Neutrophil (primary cell): Measurements from ENCODE around the gene TMEM45A.
"Not testable (repeated sequence)": the region's sequence is repeated elsewhere in the genome, so short reads cannot be mapped to it uniquely, and the experiment has no call there.

Experiments
- H3K27ac ChIP-seq: fragments of 200-600 bp; sonication (generic); 2 replicates; pipeline ENCODE4 v1.5.1; 2016; ENCODE audit warnings: mild to moderate bottlenecking, moderate library complexity
- H3K27me3 ChIP-seq: fragments of 200-600 bp; sonication (generic); 2 replicates; pipeline ENCODE4 v1.6.0; 2016; ENCODE audit warnings: mild to moderate bottlenecking
- H3K36me3 ChIP-seq: fragments of 200-600 bp; sonication (generic); 2 replicates; pipeline ENCODE4 v1.5.1; 2017
- H3K4me1 ChIP-seq, 2 experiments: fragments of 200-600 bp in 1 of 2; sonication (generic) in 1 of 2; 1 replicate in 1 of 2; 2 replicates in 1 of 2; pipeline versions ENCODE4 v1.5.1 to v1.6.1; 2013 to 2016; ENCODE audit warnings: low read depth in 1 of 2, low read length in 1 of 2, mild to moderate bottlenecking in 1 of 2, moderate library complexity in 1 of 2; ENCODE audit not compliant: control insufficient read depth in 1 of 2, insufficient read depth in 1 of 2
- H3K4me3 ChIP-seq, 2 experiments: fragments of 200-600 bp in 1 of 2; sonication (generic) in 1 of 2; 1 replicate in 1 of 2; 2 replicates in 1 of 2; pipeline ENCODE4 v1.5.1; 2013 to 2016; ENCODE audit warnings: low read depth in 1 of 2, low read length in 1 of 2, mild to moderate bottlenecking in 1 of 2, moderate library complexity in 1 of 2
- H3K9me3 ChIP-seq: fragments of 200-600 bp; sonication (generic); 2 replicates; pipeline ENCODE4 v1.5.1; 2016
- TF ChIP-seq, protein P1 (sequence below): fragments of 200-600 bp; sonication (generic); IDR thresholded peaks from 2 replicates; pipeline ENCODE4 v1.5.1; 2016; ENCODE audit warnings: antibody characterized with exemption

The TMEM45A gene

GRCh38 chr3:100506355-100506754, 13.9 kb downstream of the TMEM45A start:
- Histone ChIP-seq H3K27ac (no peak overlapping the region), H3K4me3 (no peak overlapping the region), H3K36me3 (no peaks in the 10 kb centered on the region), H3K4me1 (no peaks in the 10 kb centered on the region), H3K27me3 (no peaks in the 10 kb centered on the region), H3K9me3 (no peaks in the 10 kb centered on the region)
- TF ChIP-seq, protein P1, sequence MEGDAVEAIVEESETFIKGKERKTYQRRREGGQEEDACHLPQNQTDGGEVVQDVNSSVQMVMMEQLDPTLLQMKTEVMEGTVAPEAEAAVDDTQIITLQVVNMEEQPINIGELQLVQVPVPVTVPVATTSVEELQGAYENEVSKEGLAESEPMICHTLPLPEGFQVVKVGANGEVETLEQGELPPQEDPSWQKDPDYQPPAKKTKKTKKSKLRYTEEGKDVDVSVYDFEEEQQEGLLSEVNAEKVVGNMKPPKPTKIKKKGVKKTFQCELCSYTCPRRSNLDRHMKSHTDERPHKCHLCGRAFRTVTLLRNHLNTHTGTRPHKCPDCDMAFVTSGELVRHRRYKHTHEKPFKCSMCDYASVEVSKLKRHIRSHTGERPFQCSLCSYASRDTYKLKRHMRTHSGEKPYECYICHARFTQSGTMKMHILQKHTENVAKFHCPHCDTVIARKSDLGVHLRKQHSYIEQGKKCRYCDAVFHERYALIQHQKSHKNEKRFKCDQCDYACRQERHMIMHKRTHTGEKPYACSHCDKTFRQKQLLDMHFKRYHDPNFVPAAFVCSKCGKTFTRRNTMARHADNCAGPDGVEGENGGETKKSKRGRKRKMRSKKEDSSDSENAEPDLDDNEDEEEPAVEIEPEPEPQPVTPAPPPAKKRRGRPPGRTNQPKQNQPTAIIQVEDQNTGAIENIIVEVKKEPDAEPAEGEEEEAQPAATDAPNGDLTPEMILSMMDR = no peak

GRCh38 chr3:100509818-100510217, 17.4 kb downstream of the TMEM45A start:
- not testable (repeated sequence) for H3K27me3 ChIP-seq, H3K4me3 ChIP-seq, H3K36me3 ChIP-seq, H3K27ac ChIP-seq, H3K4me1 ChIP-seq, H3K9me3 ChIP-seq

- Histone ChIP-seq H3K9me3 (no peaks in the 10 kb centered on the region), H3K4me1 (peaks cover 52% of the 10 kb centered on the region in 2 experiments), H3K27ac (no peak overlapping the region), H3K4me3 (no peak overlapping the region), H3K27me3 (no peaks in the 10 kb centered on the region), H3K36me3 (no peaks in the 10 kb centered on the region)
- TF ChIP-seq, protein P1 = no peak
Observed at GRCh38 chr3:100516232-100516631, 23.8 kb downstream of the TMEM45A start.

DNA sequence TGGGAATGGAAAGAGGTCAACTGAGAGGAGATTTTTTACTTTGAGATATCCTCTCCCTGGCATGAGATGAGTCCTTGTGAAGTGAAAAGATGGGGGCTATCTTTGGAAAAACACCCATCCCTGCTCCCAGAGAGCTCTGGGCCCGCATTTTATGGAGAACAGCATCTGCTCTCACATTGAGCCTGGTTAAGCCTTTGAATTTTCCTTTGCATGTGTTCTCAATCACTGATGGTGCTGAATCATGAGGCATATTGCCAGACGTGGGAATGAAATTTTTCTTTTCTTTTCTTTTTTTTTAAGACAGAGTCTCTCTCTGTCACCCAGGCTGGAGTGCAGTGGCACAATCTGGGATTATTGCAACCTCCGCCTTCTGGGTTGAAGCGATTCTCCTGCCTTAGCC, 24.4 kb downstream of the TMEM45A start:
- Histone ChIP-seq H3K36me3 (no peaks in the 10 kb centered on the region), H3K27me3 (no peaks in the 10 kb centered on the region), H3K4me3 (no peak overlapping the region), H3K9me3 (no peaks in the 10 kb centered on the region), H3K27ac (no peak overlapping the region), H3K4me1 (peaks cover 57 to 58% of the 10 kb centered on the region in 2 experiments)
- TF ChIP-seq, protein P1 = no peak

DNA sequence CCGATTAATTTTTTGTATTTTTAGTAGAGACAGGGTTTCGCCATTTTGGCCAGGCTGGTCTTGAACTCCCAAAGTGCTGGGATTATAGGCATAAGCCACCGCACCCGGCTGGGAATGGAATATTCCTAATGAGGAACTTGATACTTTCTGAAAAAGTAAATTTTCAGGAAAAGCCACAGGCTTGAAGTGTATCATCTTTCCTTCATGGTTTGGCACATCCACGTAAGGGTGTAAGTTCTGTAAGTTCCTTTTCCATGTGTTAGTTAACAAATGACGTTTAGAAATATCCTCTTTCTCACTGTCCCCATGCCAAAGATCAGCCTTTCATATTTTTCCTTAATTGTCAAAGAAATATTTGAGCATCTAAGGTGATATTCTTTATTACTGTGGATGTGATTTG, 24.9 kb downstream of the TMEM45A start:
- Histone ChIP-seq H3K36me3 (no peaks in the 10 kb centered on the region), H3K27ac (peak overlapping the region; percentile 50)
- TF ChIP-seq, protein P1 = no peak

GRCh38 chr3:100518244-100518643, 25.8 kb downstream of the TMEM45A start:
- H3K27ac ChIP-seq = peak overlapping the region; percentile 50

More for the DNA sequence above, 24.9 kb downstream of the TMEM45A start:
- H3K27me3 ChIP-seq = no peaks in the 10 kb centered on the region
- no peaks in the 10 kb centered on the region for H3K9me3 ChIP-seq
- H3K4me3 ChIP-seq = no peak overlapping the region
- H3K4me1 ChIP-seq = peaks cover 57 to 61% of the 10 kb centered on the region in 2 experiments

More at GRCh38 chr3:100518244-100518643, 25.8 kb downstream of the TMEM45A start:
- Histone ChIP-seq H3K4me3 (no peak overlapping the region), H3K4me1 (peaks cover 61 to 66% of the 10 kb centered on the region in 2 experiments), H3K36me3 (no peaks in the 10 kb centered on the region), H3K9me3 (no peaks in the 10 kb centered on the region), H3K27me3 (no peaks in the 10 kb centered on the region)
- TF ChIP-seq, protein P1 = no peak
